Activated T-helper 1 cell treated with anti-CD3 and anti-CD28 coated beads, Interleukin-12 subunit alpha, Interleukin-12 subunit beta, Interleukin-2, Interleukin-4 antibody, amounts not matched to agents 30 ng/mL and 10 ng/mL and 1 ng/mL, durations not matched to agents 14 hours and 24 hours and 36 hours (primary cell): ENCODE results near the gene C1QTNF9B. TPM values are rescaled to one million over a fixed set of nuclear protein-coding genes. Genes with fewer than 3 reads are reported as not detected.
"Not testable (repeated sequence)": the region's sequence is repeated elsewhere in the genome, so short reads cannot be mapped to it uniquely, and the experiment has no call there.

Source experiments
- DNase-seq: peaks from one replicate; pipeline ENCODE4 v3.0.0; 2021; ENCODE audit warnings: low spot score
- H3K27ac Mint-ChIP-seq: one replicate; pipeline ENCODE4 v1.8.0; 2021; ENCODE audit warnings: mild to moderate bottlenecking, mixed read lengths
- H3K27me3 Mint-ChIP-seq: one replicate; pipeline ENCODE4 v1.8.0; 2022; ENCODE audit warnings: mild to moderate bottlenecking, moderate library complexity, mixed read lengths; ENCODE audit not compliant: insufficient read depth
- H3K36me3 Mint-ChIP-seq: one replicate; pipeline ENCODE4 v1.8.0; 2021; ENCODE audit warnings: low read depth, mixed read lengths
- H3K4me1 Mint-ChIP-seq: one replicate; pipeline ENCODE4 v1.8.0; 2021; ENCODE audit warnings: low read depth, mixed read lengths
- H3K4me3 Mint-ChIP-seq: one replicate; pipeline ENCODE4 v1.8.0; 2021; ENCODE audit warnings: mild to moderate bottlenecking, moderate library complexity, mixed read lengths
- H3K9me3 Mint-ChIP-seq: one replicate; pipeline ENCODE4 v1.8.0; 2021; ENCODE audit warnings: mixed read lengths
- intact Hi-C: fragments of 100-400 bp; cut with micrococcal nuclease; formaldehyde crosslinking; loops from one replicate; pipeline ENCODE4 v1.15.1; 2024
- total RNA-seq: library from RNA; stranded (reverse); gene quantifications from 2 replicates; pipeline ENCODE4 v1.2.3, GENCODE V29; 2022

The C1QTNF9B gene
- total RNA-seq, 1 donor from 2014 or later = not detected

DNA sequence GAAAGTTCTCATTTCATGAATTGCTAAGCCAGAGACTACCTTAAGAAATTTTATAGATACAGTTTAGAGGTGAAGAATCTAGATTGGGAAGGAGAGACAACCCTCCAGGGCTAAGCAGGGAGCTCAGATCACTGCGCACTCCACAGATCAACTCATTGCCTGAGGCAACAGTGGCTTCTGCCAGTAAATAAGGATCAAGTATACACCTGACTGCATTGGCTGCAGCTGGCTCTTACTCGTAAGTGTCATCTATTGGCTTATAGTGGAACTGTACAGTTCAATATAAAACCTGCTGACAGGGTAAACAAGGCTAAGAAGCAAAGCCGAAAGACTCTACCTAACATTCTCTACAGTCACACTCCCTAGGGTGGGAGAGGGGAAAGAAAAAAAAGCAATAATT, 18.0 kb upstream of the C1QTNF9B start:
- Mint-ChIP-seq H3K27me3 (peaks cover 37% of the 10 kb centered on the region), H3K27ac (no peak overlapping the region), H3K36me3 (no peaks in the 10 kb centered on the region), H3K9me3 (no peaks in the 10 kb centered on the region), H3K4me3 (no peak overlapping the region), H3K4me1 (peaks cover 11% of the 10 kb centered on the region)
- no peak for DNase-seq
- intact Hi-C loops = no loop called here

- H3K9me3 Mint-ChIP-seq = no peaks in the 10 kb centered on the region
- H3K4me1 Mint-ChIP-seq = peaks cover 11% of the 10 kb centered on the region
- peaks cover 24% of the 10 kb centered on the region for H3K27me3 Mint-ChIP-seq
- no peak overlapping the region for H3K27ac Mint-ChIP-seq
- intact Hi-C loops = no loop called here
- H3K4me3 Mint-ChIP-seq = no peak overlapping the region
- no peak for DNase-seq
- H3K36me3 Mint-ChIP-seq = no peaks in the 10 kb centered on the region
Observed at GRCh38 chr13:23912469-23912868, 15.2 kb upstream of the C1QTNF9B start.

DNA sequence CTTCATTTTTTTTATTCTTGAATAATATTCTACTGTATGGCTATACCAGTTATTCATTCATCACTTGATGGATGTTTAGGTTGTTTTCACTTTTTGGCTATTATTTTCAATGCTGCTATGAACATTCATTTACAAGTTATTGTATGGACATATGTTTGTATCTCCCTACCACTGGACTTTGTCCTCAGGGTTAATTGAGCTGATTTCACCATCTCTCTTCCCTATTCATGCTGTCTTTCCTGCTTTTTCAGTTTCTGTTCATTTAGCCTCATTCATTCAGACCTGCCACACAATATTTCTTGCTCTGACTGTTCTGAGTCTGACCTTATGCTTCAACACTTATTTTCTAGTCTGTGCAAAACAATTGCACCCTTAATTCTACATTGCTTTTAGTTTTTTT, 12.3 kb upstream of the C1QTNF9B start:
- Mint-ChIP-seq H3K27me3 (peaks cover 23% of the 10 kb centered on the region), H3K9me3 (no peaks in the 10 kb centered on the region), H3K4me3 (no peak overlapping the region), H3K27ac (no peak overlapping the region), H3K4me1 (peaks cover 11% of the 10 kb centered on the region), H3K36me3 (no peaks in the 10 kb centered on the region)
- DNase-seq = no peak
- intact Hi-C loops = no loop called here

- no peak overlapping the region for H3K4me3 Mint-ChIP-seq
- H3K4me1 Mint-ChIP-seq = no peaks in the 10 kb centered on the region
- DNase-seq = no peak
- H3K27me3 Mint-ChIP-seq = peaks cover 52% of the 10 kb centered on the region
- intact Hi-C loops = no loop called here
- no peaks in the 10 kb centered on the region for H3K36me3 Mint-ChIP-seq
- no peak overlapping the region for H3K27ac Mint-ChIP-seq
- H3K9me3 Mint-ChIP-seq = no peaks in the 10 kb centered on the region
Observed at GRCh38 chr13:23905766-23906165, 8.5 kb upstream of the C1QTNF9B start.

DNA sequence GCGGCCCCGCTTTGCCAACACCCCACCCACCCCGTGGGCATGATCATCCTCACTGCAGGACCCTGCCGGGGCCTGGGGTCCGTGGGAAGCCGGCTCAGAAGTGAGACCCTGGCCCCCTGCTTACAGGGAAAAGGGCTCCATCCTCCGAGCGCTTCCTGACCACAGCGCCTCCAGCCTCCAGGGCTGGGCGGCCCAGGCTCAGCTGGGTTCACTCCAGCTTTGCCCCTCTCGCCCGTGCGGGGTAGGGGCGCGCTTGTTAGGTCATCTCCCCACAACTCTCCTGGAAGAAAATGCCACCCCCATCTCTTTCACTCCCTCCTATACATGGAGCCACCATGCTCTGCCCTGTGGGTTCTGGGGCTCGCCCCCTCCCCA, 6.6 kb upstream of the C1QTNF9B start:
- intact Hi-C loops = no loop called here
- H3K27ac Mint-ChIP-seq = no peak overlapping the region
- H3K4me1 Mint-ChIP-seq = peaks cover 10% of the 10 kb centered on the region
- H3K9me3 Mint-ChIP-seq = no peaks in the 10 kb centered on the region
- H3K4me3 Mint-ChIP-seq = no peak overlapping the region
- DNase-seq = no peak
- H3K27me3 Mint-ChIP-seq = peaks cover 48% of the 10 kb centered on the region
- no peaks in the 10 kb centered on the region for H3K36me3 Mint-ChIP-seq

DNA sequence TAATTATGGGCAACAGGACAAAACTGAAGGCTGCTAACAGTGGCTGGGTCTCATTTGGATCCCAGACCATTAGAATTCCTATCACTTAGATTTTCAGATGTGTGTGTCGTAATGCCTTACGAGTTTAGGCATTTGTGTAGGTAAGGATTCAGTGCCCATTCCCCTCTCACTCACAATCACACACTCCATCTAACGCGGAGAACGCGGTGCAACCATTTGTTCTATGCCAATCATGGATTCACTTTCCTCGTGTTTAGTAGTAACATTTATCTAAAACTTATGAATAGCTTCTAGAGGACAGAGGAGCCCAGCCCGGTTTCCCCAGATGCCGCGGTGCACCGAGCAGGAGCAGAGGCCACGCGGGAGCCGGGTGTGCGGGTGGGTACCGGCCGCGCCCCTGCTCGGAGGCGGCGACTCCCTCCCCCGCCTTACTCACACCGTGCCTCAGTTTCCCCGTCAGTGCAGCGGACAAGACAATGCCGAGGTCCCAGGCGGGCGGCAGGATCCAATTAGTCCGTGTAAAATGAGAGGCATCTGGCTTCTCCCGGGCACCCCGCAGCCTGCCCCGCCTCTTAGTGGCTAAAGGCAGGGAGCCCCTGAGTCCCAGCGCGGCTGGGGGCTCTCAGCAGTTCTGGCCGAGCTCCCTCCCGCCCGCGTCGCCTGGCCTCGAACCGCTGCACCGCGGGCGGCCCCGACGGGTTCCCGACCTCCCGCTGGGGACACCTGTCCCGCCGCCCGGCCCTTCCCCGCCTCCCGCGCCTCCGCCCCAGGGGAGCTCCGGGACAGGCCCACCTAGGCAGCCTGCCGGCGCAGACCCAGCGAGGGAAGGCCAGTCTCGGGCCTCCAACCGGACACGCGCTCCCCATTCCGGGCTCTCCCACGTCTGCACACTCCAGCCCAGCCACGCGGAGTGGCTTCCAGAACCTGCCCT, 5.9 kb upstream of the C1QTNF9B start:
- DNase-seq = no peak

DNA sequence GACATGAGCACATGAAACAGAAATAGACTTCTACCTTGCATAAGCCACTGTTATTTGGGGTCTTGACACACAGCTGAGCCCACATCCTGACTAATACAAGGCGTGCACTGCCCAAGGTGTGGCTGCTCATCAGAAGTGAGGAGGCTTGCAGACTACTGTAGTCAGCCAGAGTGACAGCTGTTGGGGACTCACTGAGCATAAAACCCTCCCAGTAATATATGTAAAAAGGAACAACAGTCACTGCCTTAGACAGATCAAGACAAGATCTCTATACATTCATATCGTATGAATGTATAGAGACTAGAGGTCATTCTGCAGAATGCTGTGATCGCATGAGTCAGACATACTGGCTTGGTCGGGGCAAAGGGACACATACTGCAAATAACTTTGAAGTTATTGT, 4.1 kb upstream of the C1QTNF9B start:
- no peak for DNase-seq
- peaks cover 43% of the 10 kb centered on the region for H3K27me3 Mint-ChIP-seq
- no peak overlapping the region for H3K27ac Mint-ChIP-seq
- peaks cover 10% of the 10 kb centered on the region for H3K4me1 Mint-ChIP-seq
- no peak overlapping the region for H3K4me3 Mint-ChIP-seq
- no peaks in the 10 kb centered on the region for H3K9me3 Mint-ChIP-seq
- no peaks in the 10 kb centered on the region for H3K36me3 Mint-ChIP-seq
- intact Hi-C loops = no loop called here

More for the DNA sequence above, 5.9 kb upstream of the C1QTNF9B start:
- Mint-ChIP-seq H3K27me3 (peaks cover 48% of the 10 kb centered on the region), H3K9me3 (no peaks in the 10 kb centered on the region), H3K4me3 (no peak overlapping the region), H3K27ac (no peak overlapping the region), H3K36me3 (no peaks in the 10 kb centered on the region), H3K4me1 (peaks cover 10% of the 10 kb centered on the region)
- intact Hi-C loops = no loop called here

DNA sequence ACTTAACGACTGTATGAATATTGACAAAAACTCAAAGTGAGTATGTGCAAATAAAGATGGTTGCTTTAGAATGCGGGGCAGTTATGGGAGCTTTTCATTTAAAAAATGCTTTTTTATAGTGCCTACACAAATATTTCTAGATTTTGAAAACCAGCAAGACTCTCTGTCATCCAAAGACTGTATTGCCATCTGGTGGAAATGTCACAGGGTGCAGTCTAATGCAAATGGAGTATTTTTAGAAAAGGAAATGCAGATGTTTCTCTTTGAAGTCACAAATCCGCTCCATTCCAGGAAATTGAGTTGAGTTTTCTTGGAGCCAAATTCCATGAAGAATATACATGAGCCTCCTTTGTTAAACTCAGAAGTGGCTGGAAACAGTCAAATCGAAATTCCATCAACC, 2.3 kb upstream of the C1QTNF9B start:
- H3K36me3 Mint-ChIP-seq = no peaks in the 10 kb centered on the region
- peaks cover 10% of the 10 kb centered on the region for H3K4me1 Mint-ChIP-seq
- DNase-seq = no peak
- H3K9me3 Mint-ChIP-seq = no peaks in the 10 kb centered on the region
- H3K27me3 Mint-ChIP-seq = peaks cover 34% of the 10 kb centered on the region
- H3K27ac Mint-ChIP-seq = no peak overlapping the region
- intact Hi-C loops = loop anchor here (1.0 kb wide), 2 partner anchors 23 to 433 kb away; no protein-coding TSS in a partner anchor
- H3K4me3 Mint-ChIP-seq = no peak overlapping the region

DNA sequence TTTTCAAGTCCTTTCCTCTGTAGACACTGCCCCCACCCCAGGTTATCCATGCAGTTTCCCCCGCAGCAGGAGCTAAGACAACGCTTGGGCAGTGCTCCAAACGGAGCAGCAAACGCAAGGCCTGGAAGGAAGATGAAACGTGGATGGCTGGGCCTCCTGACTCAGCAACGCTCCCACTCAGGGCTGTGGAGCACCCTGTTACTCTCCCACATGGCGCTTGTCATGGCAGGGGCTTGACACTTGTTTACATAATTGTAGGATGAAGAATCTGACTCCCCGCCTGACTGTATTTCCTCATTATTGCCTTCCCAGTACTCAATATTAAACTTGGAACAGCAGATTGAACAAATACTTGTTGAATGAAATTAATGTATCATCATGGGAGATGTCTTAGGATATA, 799 bp upstream of the C1QTNF9B start:
- intact Hi-C loops = no loop called here
- Mint-ChIP-seq H3K27me3 (peaks cover 24% of the 10 kb centered on the region), H3K4me1 (peaks cover 10% of the 10 kb centered on the region), H3K36me3 (no peaks in the 10 kb centered on the region), H3K4me3 (no peak overlapping the region), H3K9me3 (no peaks in the 10 kb centered on the region), H3K27ac (no peak overlapping the region)
- DNase-seq = no peak

GRCh38 chr13:23894746-23895145, 2.6 kb downstream of the C1QTNF9B start:
- DNase-seq, H3K4me3 Mint-ChIP-seq, intact Hi-C loops, H3K36me3 Mint-ChIP-seq, H3K27ac Mint-ChIP-seq, H3K9me3 Mint-ChIP-seq, H3K27me3 Mint-ChIP-seq: not testable (repeated sequence)
- peaks cover 13% of the 10 kb centered on the region for H3K4me1 Mint-ChIP-seq

- H3K27ac Mint-ChIP-seq, DNase-seq, H3K4me3 Mint-ChIP-seq, H3K36me3 Mint-ChIP-seq, H3K9me3 Mint-ChIP-seq, H3K27me3 Mint-ChIP-seq, intact Hi-C loops: not testable (repeated sequence)
- peaks cover 13% of the 10 kb centered on the region for H3K4me1 Mint-ChIP-seq
Observed at GRCh38 chr13:23893791-23894190, 3.5 kb downstream of the C1QTNF9B start.

GRCh38 chr13:23889615-23890607, 7.4 kb downstream of the C1QTNF9B start:
- H3K4me1 Mint-ChIP-seq = peaks cover 29% of the 10 kb centered on the region
- no peaks in the 10 kb centered on the region for H3K27me3 Mint-ChIP-seq
- no peaks in the 10 kb centered on the region for H3K9me3 Mint-ChIP-seq
- DNase-seq = no peak
- peak overlapping the region; percentile 90 for H3K27ac Mint-ChIP-seq
- peak overlapping the region; percentile 89 for H3K4me3 Mint-ChIP-seq
- intact Hi-C loops = loop anchor here (1.0 to 2.0 kb wide), 7 partner anchors 71 to 515 kb away; partner anchors contain the start of gene SPATA13
- H3K36me3 Mint-ChIP-seq = peaks cover 2% of the 10 kb centered on the region
